Esophagus squamous epithelium (tissue), 4 donors: ENCODE data around the gene EML2.

Experiments used
- POLR2A ChIP-seq, 4 donors: fragments of 450-650 bp; IDR thresholded peaks; one replicate each; pipeline ENCODE4 v1.6.1; 2017; ENCODE audit warnings: antibody characterized with exemption in 4 of 4, mild to moderate bottlenecking in 4 of 4, moderate library complexity in 3 of 4
- TF ChIP-seq, protein P1 (sequence below), 6 experiments: fragments of 450-650 bp in 4 of 6; fragments of 200-600 bp in 2 of 6; sonication (generic) in 2 of 6; IDR thresholded peaks; one replicate each; pipeline ENCODE4 v1.5.1; 2016 to 2019; ENCODE audit warnings: antibody characterized with exemption in 6 of 6, mild to moderate bottlenecking in 4 of 6, moderate library complexity in 4 of 6

DNA sequence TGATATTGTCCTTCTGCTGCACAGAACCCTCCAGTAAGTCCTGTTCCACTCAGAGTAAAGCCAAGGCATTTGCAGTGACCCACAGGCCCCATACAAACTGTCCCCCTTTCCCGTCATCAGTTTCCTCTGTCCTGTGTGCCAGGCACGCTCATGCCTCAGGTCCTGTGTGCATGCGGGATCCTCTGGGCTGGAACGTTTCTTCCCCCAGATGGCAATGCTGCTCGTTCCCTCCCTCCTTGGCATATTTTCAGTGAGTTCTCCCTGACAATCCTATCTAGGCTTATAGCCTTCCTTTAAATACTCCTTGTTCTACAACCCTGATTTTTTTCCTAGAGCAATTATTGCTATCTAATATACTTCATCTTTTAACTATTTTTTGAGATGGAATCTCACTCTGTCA is 60.3 kb downstream of the EML2 start:
- TF ChIP-seq, protein P1, sequence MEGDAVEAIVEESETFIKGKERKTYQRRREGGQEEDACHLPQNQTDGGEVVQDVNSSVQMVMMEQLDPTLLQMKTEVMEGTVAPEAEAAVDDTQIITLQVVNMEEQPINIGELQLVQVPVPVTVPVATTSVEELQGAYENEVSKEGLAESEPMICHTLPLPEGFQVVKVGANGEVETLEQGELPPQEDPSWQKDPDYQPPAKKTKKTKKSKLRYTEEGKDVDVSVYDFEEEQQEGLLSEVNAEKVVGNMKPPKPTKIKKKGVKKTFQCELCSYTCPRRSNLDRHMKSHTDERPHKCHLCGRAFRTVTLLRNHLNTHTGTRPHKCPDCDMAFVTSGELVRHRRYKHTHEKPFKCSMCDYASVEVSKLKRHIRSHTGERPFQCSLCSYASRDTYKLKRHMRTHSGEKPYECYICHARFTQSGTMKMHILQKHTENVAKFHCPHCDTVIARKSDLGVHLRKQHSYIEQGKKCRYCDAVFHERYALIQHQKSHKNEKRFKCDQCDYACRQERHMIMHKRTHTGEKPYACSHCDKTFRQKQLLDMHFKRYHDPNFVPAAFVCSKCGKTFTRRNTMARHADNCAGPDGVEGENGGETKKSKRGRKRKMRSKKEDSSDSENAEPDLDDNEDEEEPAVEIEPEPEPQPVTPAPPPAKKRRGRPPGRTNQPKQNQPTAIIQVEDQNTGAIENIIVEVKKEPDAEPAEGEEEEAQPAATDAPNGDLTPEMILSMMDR (IDR thresholded peaks at IDR 0.05) = no peak
- TF ChIP-seq POLR2A (IDR thresholded peaks at IDR 0.05) = no peak
